ENCODE results near the gene KAZN.

The KAZN gene

GRCh38 chr1:15103211-15103610, 504.7 kb downstream of the KAZN start:
- DNase-seq: no peak

GRCh38 chr1:15103906-15104305, 505.4 kb downstream of the KAZN start:
- no peak for DNase-seq

GRCh38 chr1:15104768-15105167, 506.3 kb downstream of the KAZN start:
- DNase-seq: no peak

- DNase-seq: no peak
Measured at GRCh38 chr1:15106608-15107007, 508.1 kb downstream of the KAZN start.

GRCh38 chr1:15107058-15107687, 508.7 kb downstream of the KAZN start:
- DNase-seq: no peak

- no peak for DNase-seq
Measured at GRCh38 chr1:15107911-15108310, 509.4 kb downstream of the KAZN start.

GRCh38 chr1:15110128-15110866, 511.8 kb downstream of the KAZN start:
- DNase-seq: no peak

GRCh38 chr1:15110867-15111230, 512.4 kb downstream of the KAZN start:
- DNase-seq: no peak

GRCh38 chr1:15113146-15113545, 514.7 kb downstream of the KAZN start:
- no peak for DNase-seq

GRCh38 chr1:15114884-15115283, 516.4 kb downstream of the KAZN start:
- no peak for DNase-seq

- DNase-seq: no peak
Measured at GRCh38 chr1:15115542-15116330, 517.3 kb downstream of the KAZN start.

- DNase-seq: no peak
Measured at GRCh38 chr1:15116966-15117365, 518.5 kb downstream of the KAZN start.

GRCh38 chr1:15117671-15118325, 519.3 kb downstream of the KAZN start:
- no peak for DNase-seq

- DNase-seq: no peak
Measured at GRCh38 chr1:15118579-15118978, 520.1 kb downstream of the KAZN start.

GRCh38 chr1:15120251-15120945, 521.9 kb downstream of the KAZN start:
- no peak for DNase-seq

GRCh38 chr1:15122331-15122730, 523.8 kb downstream of the KAZN start:
- no peak for DNase-seq

GRCh38 chr1:15123270-15123669, 524.8 kb downstream of the KAZN start:
- no peak for DNase-seq

GRCh38 chr1:15123925-15124324, 525.4 kb downstream of the KAZN start:
- no peak for DNase-seq

GRCh38 chr1:15124362-15125100, 526.0 kb downstream of the KAZN start:
- no peak for DNase-seq

- no peak for DNase-seq
Measured at GRCh38 chr1:15125101-15125745, 526.7 kb downstream of the KAZN start.

GRCh38 chr1:15128077-15128476, 529.6 kb downstream of the KAZN start:
- no peak for DNase-seq
